Neural progenitor cell (in vitro differentiated cells): ENCODE measurements around the gene C17orf50.

Source experiments
- EZH2 ChIP-seq: fragments of 200-600 bp; sonication (generic); IDR thresholded peaks from 2 replicates; pipeline ENCODE4 v1.6.1; 2017; ENCODE audit warnings: antibody characterized with exemption, mild to moderate bottlenecking, moderate library complexity
- EZH2phosphoT487 ChIP-seq: fragments of 200-600 bp; sonication (generic); IDR thresholded peaks from 2 replicates; pipeline ENCODE4 v1.6.1; 2017; ENCODE audit warnings: antibody characterized with exemption
- TF ChIP-seq, protein P1 (sequence below): fragments of 200-600 bp; sonication (generic); IDR thresholded peaks from 2 replicates; pipeline ENCODE4 v1.5.1; 2017; ENCODE audit warnings: antibody characterized with exemption, mild to moderate bottlenecking

DNA sequence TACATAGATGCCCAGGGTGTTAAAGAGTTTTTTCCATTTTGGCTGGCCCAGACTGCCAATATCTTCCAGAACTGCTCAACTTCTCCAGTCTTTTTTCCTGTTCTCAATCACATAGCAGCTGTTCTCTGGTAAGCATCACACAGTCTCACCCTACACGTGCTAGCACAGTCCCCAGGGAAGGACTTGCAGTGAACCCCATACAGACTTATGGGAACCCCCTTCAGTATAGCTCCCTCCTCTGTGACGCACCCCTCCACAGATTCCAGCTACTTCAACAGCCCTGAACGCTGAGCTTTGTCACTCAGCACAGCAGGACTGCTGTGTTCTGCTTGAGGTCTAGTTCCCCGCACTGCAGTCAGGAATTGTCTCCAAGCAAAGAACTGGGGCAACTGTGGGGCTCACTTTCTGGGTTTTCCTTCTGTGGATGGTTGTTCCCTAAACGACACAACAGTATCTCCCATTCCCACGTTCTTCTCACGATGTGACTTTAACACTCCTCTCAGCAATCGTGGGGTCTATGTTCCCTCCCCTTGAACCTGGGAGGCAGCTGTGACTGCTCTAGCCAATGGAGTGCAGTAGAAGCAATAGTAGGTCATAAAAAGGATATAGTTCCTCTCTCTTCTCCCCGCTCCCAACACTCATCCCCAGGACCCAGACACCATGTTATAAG, 31.1 kb downstream of the C17orf50 start:
- TF ChIP-seq, protein P1, sequence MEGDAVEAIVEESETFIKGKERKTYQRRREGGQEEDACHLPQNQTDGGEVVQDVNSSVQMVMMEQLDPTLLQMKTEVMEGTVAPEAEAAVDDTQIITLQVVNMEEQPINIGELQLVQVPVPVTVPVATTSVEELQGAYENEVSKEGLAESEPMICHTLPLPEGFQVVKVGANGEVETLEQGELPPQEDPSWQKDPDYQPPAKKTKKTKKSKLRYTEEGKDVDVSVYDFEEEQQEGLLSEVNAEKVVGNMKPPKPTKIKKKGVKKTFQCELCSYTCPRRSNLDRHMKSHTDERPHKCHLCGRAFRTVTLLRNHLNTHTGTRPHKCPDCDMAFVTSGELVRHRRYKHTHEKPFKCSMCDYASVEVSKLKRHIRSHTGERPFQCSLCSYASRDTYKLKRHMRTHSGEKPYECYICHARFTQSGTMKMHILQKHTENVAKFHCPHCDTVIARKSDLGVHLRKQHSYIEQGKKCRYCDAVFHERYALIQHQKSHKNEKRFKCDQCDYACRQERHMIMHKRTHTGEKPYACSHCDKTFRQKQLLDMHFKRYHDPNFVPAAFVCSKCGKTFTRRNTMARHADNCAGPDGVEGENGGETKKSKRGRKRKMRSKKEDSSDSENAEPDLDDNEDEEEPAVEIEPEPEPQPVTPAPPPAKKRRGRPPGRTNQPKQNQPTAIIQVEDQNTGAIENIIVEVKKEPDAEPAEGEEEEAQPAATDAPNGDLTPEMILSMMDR, result no peak
- TF ChIP-seq EZH2phosphoT487 (no peak), EZH2 (no peak)
